Measurements from ENCODE around the gene NUMB.

NUMB gene

DNA sequence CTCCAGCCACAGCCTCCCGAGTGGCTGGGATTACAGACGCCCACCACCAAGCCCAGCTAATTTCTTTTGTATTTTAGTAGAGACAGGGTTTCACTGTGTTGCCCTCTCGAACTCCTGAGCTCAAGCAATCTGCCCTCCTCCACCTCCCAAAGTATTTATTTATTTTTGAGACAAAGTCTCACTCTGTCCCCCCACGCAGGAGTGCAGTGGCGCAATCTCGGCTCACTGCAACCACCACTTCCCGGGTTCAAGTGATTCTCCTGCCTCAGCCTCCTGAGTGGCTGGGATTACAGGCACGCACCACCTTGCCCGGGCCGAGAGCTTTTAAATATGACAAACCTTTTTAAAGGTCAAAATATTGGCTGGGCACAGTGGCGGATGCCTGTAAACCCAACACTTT, 14.6 kb downstream of the NUMB start:
- TF ChIP-seq, protein P1, sequence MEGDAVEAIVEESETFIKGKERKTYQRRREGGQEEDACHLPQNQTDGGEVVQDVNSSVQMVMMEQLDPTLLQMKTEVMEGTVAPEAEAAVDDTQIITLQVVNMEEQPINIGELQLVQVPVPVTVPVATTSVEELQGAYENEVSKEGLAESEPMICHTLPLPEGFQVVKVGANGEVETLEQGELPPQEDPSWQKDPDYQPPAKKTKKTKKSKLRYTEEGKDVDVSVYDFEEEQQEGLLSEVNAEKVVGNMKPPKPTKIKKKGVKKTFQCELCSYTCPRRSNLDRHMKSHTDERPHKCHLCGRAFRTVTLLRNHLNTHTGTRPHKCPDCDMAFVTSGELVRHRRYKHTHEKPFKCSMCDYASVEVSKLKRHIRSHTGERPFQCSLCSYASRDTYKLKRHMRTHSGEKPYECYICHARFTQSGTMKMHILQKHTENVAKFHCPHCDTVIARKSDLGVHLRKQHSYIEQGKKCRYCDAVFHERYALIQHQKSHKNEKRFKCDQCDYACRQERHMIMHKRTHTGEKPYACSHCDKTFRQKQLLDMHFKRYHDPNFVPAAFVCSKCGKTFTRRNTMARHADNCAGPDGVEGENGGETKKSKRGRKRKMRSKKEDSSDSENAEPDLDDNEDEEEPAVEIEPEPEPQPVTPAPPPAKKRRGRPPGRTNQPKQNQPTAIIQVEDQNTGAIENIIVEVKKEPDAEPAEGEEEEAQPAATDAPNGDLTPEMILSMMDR (IDR thresholded peaks at IDR 0.05; ENCODE audit: extremely low read depth, insufficient read depth, missing control alignments) = no peak
- no peak for DNase-seq (ENCODE audit: low spot score)
- in situ Hi-C loops (cut with MboI; ENCODE audit: low pct_unique_long_range_greater_than_20kb, low sequenced_read_pairs, unreplicated experiment) = no loop called here

GRCh38 chr14:73441286-73441685, 17.1 kb downstream of the NUMB start:
- TF ChIP-seq, protein P1 (IDR thresholded peaks at IDR 0.05; ENCODE audit: extremely low read depth, insufficient read depth, missing control alignments) = no peak
- DNase-seq (ENCODE audit: low spot score) = no peak
- in situ Hi-C loops (cut with MboI; ENCODE audit: low pct_unique_long_range_greater_than_20kb, low sequenced_read_pairs, unreplicated experiment) = no loop called here

GRCh38 chr14:73438993-73439392, 19.4 kb downstream of the NUMB start:
- TF ChIP-seq, protein P1 (IDR thresholded peaks at IDR 0.05; ENCODE audit: extremely low read depth, insufficient read depth, missing control alignments) = no peak
- in situ Hi-C loops (cut with MboI; ENCODE audit: low pct_unique_long_range_greater_than_20kb, low sequenced_read_pairs, unreplicated experiment) = no loop called here
- no peak for DNase-seq (ENCODE audit: low spot score)

DNA sequence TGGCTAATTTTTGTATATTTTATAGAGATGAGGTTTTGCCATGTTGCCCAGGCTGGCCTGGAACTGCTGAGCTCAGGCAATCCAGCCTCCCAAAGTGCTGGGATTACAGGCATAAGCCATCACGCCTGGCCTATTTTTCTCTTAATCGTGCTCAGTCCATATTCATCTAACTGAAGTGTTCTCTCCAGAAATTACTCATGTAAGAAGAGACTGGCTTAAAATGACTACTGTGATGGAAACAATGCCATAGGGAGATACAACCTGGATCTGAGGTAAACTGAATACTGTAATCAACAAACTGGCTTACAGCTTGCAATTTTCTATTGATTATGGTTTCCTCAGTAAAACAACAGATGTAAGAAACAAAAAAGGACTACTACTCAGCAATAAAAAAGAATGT, 21.1 kb downstream of the NUMB start:
- TF ChIP-seq, protein P1 (IDR thresholded peaks at IDR 0.05; ENCODE audit: extremely low read depth, insufficient read depth, missing control alignments) = no peak

GRCh38 chr14:73432124-73432523, 26.2 kb downstream of the NUMB start:
- TF ChIP-seq, protein P1 (IDR thresholded peaks at IDR 0.05; ENCODE audit: extremely low read depth, insufficient read depth, missing control alignments) = no peak
- DNase-seq (ENCODE audit: low spot score) = no peak
- in situ Hi-C loops (cut with MboI; ENCODE audit: low pct_unique_long_range_greater_than_20kb, low sequenced_read_pairs, unreplicated experiment) = no loop called here

More for the DNA sequence above, 21.1 kb downstream of the NUMB start:
- DNase-seq (ENCODE audit: low spot score) = no peak
- in situ Hi-C loops (cut with MboI; ENCODE audit: low pct_unique_long_range_greater_than_20kb, low sequenced_read_pairs, unreplicated experiment) = no loop called here

DNA sequence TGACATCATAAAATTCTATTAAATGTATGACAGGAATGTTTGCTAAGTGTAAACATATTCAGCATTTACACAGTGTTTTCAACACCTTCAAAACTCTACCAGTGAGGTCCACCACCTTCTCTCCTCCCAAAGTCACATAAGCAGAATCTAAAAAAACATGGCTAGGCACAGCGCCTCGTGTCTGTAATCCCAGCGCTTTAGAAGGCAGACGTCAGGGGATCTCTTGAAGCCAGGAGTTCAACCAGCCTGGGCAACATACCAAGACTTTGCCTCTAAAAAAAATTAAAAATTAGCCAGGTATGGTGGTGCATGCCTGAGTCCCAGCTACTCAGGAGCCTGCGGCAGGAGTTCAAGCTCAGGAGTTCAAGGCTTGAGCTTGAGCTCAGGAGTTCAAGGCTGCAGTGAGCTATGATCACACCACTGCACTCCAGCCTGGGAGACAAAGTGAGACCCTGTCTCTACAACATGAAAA, 30.0 kb downstream of the NUMB start:
- in situ Hi-C loops (cut with MboI; ENCODE audit: low pct_unique_long_range_greater_than_20kb, low sequenced_read_pairs, unreplicated experiment) = no loop called here
- TF ChIP-seq, protein P1 (IDR thresholded peaks at IDR 0.05; ENCODE audit: extremely low read depth, insufficient read depth, missing control alignments) = no peak
- DNase-seq (ENCODE audit: low spot score) = no peak

Data from GM13977 (cell line).